Pancreas (tissue), 10 donors: Measurements from ENCODE around the gene DCLK2. TPM values are rescaled to one million over a fixed set of nuclear protein-coding genes. Genes with fewer than 3 reads are reported as not detected.
A peak's percentile ranks its signal among the peaks of the same experiment; 100 is the strongest.

Experiments
- ATAC-seq, 4 donors: fragments of 200-7000 bp; cut with Tn5 transposase; one replicate each; pipeline versions ENCODE4 v1.8.0 to v1.9.1; 2020; ENCODE audit warnings: mild to moderate bottlenecking in 4 of 4, moderate library complexity in 4 of 4
- DNase-seq, 6 donors: peaks; one replicate each; pipeline ENCODE4 v3.0.0-alpha.2; 2020
- FAIRE-seq: peaks from 2 replicates; lab custom pipeline; 2012; peaks lifted over from hg19 to GRCh38; lab: Jason Lieb, UNC
- H3K27ac ChIP-seq, 4 donors: fragments of 200-600 bp; sonication (generic); 1 replicate in 3 of 4; 2 replicates in 1 of 4; pipeline versions ENCODE4 v1.5.0 to v1.8.0; 2020
- H3K27me3 ChIP-seq, 4 donors: fragments of 200-600 bp; one replicate each; pipeline ENCODE4 v1.8.0; 2021
- H3K36me3 ChIP-seq, 3 donors: fragments of 200-600 bp; sonication (generic) in 1 of 3; one replicate each; pipeline versions ENCODE4 v1.5.0 to v1.8.0; 2020 to 2021
- H3K4me1 ChIP-seq, 3 donors: fragments of 200-600 bp; one replicate each; pipeline ENCODE4 v1.8.0; 2021
- H3K4me3 ChIP-seq, 4 donors: fragments of 200-600 bp; sonication (generic) in 2 of 4; one replicate each; pipeline versions ENCODE4 v1.5.0 to v1.8.0; 2020 to 2021
- H3K9me3 ChIP-seq, 4 donors: fragments of 200-600 bp; one replicate each; pipeline ENCODE4 v1.8.0; 2021
- WGBS, 2 donors: extraction: QIAGEN DNeasy Blood & Tissue Kit; methylation state at CpG; one replicate each; pipeline ENCODE4 v1.1.7; 2013; 5-methylcytosine and 5-hydroxymethylcytosine counted together
- intact Hi-C, 3 donors: fragments of 100-400 bp; cut with DNase I; formaldehyde crosslinking; loops; one replicate each; pipeline versions ENCODE4 v1.11.1 to v1.14.2; 2022
- polyA plus RNA-seq, 2 donors: library from polyadenylated mRNA; stranded (reverse); fragments of 200-250 nt; gene quantifications; one replicate each; pipeline ENCODE4 v1.2.3, GENCODE V29; 2013
- total RNA-seq, 6 donors: library from RNA; stranded (reverse); fragmentation: NEBNext Ultra II Directional in 4 of 6; extraction: Animal tissue kit (Norgen Biotek cat#: 25700) in 4 of 6; gene quantifications; one replicate each; pipeline versions ENCODE4 v1.2.1 to v1.2.4, GENCODE V29; 2021 to 2023
- TF ChIP-seq, protein P1 (sequence below), 4 donors: fragments of 200-600 bp; sonication (generic) in 3 of 4; IDR thresholded peaks; one replicate each; pipeline versions ENCODE4 v1.5.0 to v1.8.0; 2021; ENCODE audit warnings: antibody characterized with exemption in 4 of 4
- donor health status: healthy with polysubstance abuse.
- donor health status: DM: no; HTN: no; CAD: no; lungs with moderate emphysema.
- donor health status: DM: no; HTN: no; CAD: no.
- donor health status: control.
- donor health status: control.
- donor health status: Bipolar disorder and iron deficiency.
- donor health status: DM: yes; HTN: yes; CAD: no.
- donor health status: DM: no; HTN: no; CAD: no.
- donor health status: DM: no; HTN: no; CAD: no.
- donor health status: DM: yes; HTN: yes; CAD: no.

Gene DCLK2
- total and polyA plus RNA-seq, 8 donors = 1.2 to 3.7 (median 1.8) TPM

DNA sequence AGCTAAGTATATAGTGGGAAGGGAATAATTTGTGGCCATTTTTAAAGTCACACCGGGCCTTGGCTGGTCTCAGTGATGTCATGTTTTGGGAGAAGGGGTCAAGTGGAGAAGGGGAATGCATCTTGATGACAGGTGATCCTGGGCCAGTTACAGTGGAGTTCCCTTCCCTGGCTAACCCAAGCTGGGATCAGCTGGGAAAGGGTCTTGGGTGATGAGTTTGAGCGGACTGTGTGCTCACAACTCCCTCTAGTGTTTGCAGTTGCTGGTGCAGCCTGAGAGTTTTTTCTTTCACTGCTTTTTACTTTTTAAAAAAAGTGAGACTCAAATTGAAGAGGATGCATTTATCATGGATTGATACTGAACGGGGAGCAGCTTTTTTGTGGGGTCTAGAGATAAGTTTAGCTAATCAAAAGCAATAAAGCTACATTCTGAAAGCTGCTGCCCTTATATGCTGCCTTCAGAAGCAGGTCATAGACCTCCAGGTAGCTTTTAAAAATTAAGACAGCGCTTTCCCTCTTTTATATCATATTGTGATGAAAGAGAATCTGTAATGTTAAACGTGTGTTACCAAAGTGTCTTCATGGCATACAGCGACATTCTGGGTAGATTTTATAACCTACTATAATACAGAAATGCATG, 164.7 kb downstream of the DCLK2 start:
- TF ChIP-seq, protein P1, sequence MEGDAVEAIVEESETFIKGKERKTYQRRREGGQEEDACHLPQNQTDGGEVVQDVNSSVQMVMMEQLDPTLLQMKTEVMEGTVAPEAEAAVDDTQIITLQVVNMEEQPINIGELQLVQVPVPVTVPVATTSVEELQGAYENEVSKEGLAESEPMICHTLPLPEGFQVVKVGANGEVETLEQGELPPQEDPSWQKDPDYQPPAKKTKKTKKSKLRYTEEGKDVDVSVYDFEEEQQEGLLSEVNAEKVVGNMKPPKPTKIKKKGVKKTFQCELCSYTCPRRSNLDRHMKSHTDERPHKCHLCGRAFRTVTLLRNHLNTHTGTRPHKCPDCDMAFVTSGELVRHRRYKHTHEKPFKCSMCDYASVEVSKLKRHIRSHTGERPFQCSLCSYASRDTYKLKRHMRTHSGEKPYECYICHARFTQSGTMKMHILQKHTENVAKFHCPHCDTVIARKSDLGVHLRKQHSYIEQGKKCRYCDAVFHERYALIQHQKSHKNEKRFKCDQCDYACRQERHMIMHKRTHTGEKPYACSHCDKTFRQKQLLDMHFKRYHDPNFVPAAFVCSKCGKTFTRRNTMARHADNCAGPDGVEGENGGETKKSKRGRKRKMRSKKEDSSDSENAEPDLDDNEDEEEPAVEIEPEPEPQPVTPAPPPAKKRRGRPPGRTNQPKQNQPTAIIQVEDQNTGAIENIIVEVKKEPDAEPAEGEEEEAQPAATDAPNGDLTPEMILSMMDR (IDR thresholded peaks at IDR 0.05) = peak; percentile 67 to 91 (median 80)
- ATAC-seq (peak; percentile 59 to 85 (median 71)), DNase-seq (peak in 1 of 6 donors; percentile 41), FAIRE-seq (no peak)
- intact Hi-C loops = loop anchor here in 1 of 3 donors (10.0 kb wide), 1 partner anchor 238 kb away; no protein-coding TSS in a partner anchor
- no peak overlapping the region for H3K4me3 ChIP-seq
- no peaks in the 10 kb centered on the region for H3K27me3 ChIP-seq
- H3K4me1 ChIP-seq = peaks cover 3 to 11% (median 8%) of the 10 kb centered on the region in 3 donors
- no peak overlapping the region for H3K27ac ChIP-seq
- 44 to 48% methylated on average over 6 of the region's 6 CpGs for WGBS, 2 donors
- no peaks in the 10 kb centered on the region for H3K36me3 ChIP-seq
- no peaks in the 10 kb centered on the region for H3K9me3 ChIP-seq

DNA sequence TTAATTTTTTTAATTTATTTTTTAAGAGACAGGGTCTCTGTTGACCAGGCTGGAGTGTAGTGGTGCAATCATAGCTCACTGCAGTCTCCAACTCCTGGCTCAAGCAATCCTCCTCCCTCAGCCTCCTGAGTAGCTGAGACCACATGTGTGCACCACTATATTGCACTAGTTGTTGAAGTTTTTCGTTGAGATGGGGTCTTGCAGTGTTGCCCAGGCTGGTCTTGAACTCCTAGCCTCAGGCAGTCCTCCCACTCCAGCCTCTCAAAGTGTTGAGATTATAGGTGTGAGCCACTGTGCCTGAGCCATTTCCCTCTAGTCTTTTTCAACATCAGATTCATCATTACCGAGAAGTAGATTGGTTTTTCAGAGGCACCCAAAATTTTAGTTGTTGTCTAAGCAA, 165.7 kb downstream of the DCLK2 start:
- WGBS, 2 donors = 89 to 95% methylated on average over 2 of the region's 2 CpGs
- no peaks in the 10 kb centered on the region for H3K9me3 ChIP-seq
- no peaks in the 10 kb centered on the region for H3K36me3 ChIP-seq
- no peak for DNase-seq
- no peak overlapping the region for H3K27ac ChIP-seq
- intact Hi-C loops = loop anchor here in 1 of 3 donors (10.0 kb wide), 1 partner anchor 239 kb away; no protein-coding TSS in a partner anchor
- H3K4me1 ChIP-seq = peaks cover 3 to 11% (median 8%) of the 10 kb centered on the region in 3 donors
- TF ChIP-seq, protein P1 (IDR thresholded peaks at IDR 0.05) = no peak
- no peaks in the 10 kb centered on the region for H3K27me3 ChIP-seq
- no peak for ATAC-seq
- no peak overlapping the region for H3K4me3 ChIP-seq
- no peak for FAIRE-seq

- ATAC-seq (peak; percentile 71 to 85 (median 79)), FAIRE-seq (no peak), DNase-seq (no peak)
- WGBS, 2 donors = 3 to 11% methylated on average over 3 of the region's 3 CpGs
- intact Hi-C loops = loop anchor here in 1 of 3 donors (10.0 kb wide), 1 partner anchor 240 kb away; no protein-coding TSS in a partner anchor
- Histone ChIP-seq H3K27ac (no peak overlapping the region), H3K36me3 (no peaks in the 10 kb centered on the region), H3K27me3 (no peaks in the 10 kb centered on the region), H3K4me1 (peaks cover 3 to 11% (median 8%) of the 10 kb centered on the region in 3 donors), H3K9me3 (no peaks in the 10 kb centered on the region), H3K4me3 (no peak overlapping the region)
- TF ChIP-seq, protein P1 (IDR thresholded peaks at IDR 0.05) = no peak
Observed at GRCh38 chr4:150244600-150244999, 166.4 kb downstream of the DCLK2 start.

DNA sequence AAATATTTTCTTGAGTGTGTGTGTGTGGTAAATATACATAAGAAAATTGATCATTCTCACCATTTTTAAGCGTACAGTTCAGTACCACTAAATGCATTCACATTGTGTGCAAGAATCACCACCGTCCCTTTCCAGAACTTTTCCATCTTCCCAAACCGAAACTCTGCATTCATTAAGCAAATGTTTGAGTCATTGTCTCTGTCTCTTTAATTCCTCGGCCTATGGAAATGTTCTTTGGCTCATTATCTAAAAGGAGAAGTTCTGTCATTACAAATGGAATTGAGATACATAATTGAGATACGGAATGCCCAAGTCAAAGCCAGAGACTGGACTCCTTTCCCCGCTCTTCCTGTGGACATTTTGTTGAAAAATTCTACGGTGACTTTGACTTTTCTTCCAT, 168.9 kb downstream of the DCLK2 start:
- DNase-seq = no peak
- intact Hi-C loops = loop anchor here in 1 of 3 donors (10.0 kb wide), 1 partner anchor 242 kb away; no protein-coding TSS in a partner anchor
- Histone ChIP-seq H3K4me3 (no peak overlapping the region), H3K27me3 (no peaks in the 10 kb centered on the region), H3K4me1 (peaks cover 3 to 11% (median 8%) of the 10 kb centered on the region in 3 donors), H3K27ac (no peak overlapping the region), H3K36me3 (no peaks in the 10 kb centered on the region), H3K9me3 (no peaks in the 10 kb centered on the region)
- 94 to 97% methylated on average over 7 of the region's 7 CpGs for WGBS, 2 donors
- TF ChIP-seq, protein P1 (IDR thresholded peaks at IDR 0.05) = no peak
- no peak for ATAC-seq
- no peak for FAIRE-seq

DNA sequence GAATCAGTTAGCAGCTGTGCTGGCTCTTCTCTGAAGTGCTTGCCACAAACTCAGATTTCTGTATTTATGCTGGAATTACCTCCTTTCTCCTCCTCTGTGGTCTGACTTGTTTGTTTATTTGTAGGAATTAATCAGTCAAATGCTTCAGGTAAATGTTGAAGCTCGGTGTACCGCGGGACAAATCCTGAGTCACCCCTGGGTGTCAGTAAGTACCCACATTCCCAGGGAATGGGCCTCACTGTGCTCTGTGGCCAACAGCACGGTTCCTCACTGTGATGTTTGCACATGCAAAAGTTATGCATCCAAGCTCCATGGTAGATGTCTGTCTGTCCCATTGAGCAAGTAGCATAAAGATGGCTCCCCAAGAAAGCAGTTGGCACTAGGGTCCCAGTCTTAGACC, 169.9 kb downstream of the DCLK2 start:
- FAIRE-seq (no peak), DNase-seq (no peak), ATAC-seq (no peak)
- intact Hi-C loops = loop anchor here in 1 of 3 donors (10.0 kb wide), 1 partner anchor 243 kb away; no protein-coding TSS in a partner anchor
- H3K9me3 ChIP-seq = no peaks in the 10 kb centered on the region
- 82 to 91% methylated on average over 4 of the region's 4 CpGs for WGBS, 2 donors
- no peak overlapping the region for H3K27ac ChIP-seq
- peaks cover 3 to 11% (median 8%) of the 10 kb centered on the region in 3 donors for H3K4me1 ChIP-seq
- no peak overlapping the region for H3K4me3 ChIP-seq
- no peaks in the 10 kb centered on the region for H3K27me3 ChIP-seq
- TF ChIP-seq, protein P1 (IDR thresholded peaks at IDR 0.05) = no peak
- no peaks in the 10 kb centered on the region for H3K36me3 ChIP-seq
